NCI-H2029 treated with DMSO at 0.1 percent for 48 hours (cell line): ENCODE data around the gene TMEM109.

ENCODE experiments used
- DNase-seq: peaks from one replicate; lab custom pipeline; 2025; lab: John Stamatoyannopoulos, UW

The TMEM109 gene

GRCh38 chr11:60925868-60926267 lies 11.9 kb downstream of the TMEM109 start:
- DNase-seq: no peak

- DNase-seq: no peak
Measured at GRCh38 chr11:60926500-60926899, 12.5 kb downstream of the TMEM109 start.

GRCh38 chr11:60927061-60927592 lies 13.2 kb downstream of the TMEM109 start:
- no peak for DNase-seq

- DNase-seq: no peak
Measured at GRCh38 chr11:60927600-60927999, 13.6 kb downstream of the TMEM109 start.

DNA sequence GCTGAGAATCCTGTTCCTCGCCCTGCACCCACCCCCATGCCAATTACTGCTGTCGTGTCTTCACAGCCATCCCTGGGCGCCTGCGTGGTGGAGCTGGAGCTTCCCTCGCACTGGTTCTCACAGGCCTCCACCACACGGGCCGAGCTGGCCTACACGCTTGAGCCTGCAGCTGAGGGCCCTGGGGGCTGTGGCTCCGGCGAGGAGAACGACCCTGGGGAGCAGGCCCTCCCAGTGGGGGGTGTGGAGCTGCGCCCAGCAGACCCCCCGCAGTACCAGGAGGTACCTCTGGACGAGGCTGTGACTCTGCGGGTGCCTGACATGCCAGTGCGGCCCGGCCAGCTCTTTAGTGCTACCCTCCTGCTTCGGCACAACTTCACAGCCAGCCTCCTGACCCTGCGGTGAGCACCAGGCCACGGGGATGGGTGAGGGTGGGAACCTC lies 14.6 kb downstream of the TMEM109 start:
- no peak for DNase-seq

- DNase-seq: no peak
Measured at GRCh38 chr11:60929764-60930163, 15.8 kb downstream of the TMEM109 start.

- DNase-seq: no peak
Measured at GRCh38 chr11:60930394-60930793, 16.4 kb downstream of the TMEM109 start.

GRCh38 chr11:60931917-60932316 lies 18.0 kb downstream of the TMEM109 start:
- DNase-seq: no peak

- no peak for DNase-seq
Measured at GRCh38 chr11:60932605-60933356, 18.8 kb downstream of the TMEM109 start.

DNA sequence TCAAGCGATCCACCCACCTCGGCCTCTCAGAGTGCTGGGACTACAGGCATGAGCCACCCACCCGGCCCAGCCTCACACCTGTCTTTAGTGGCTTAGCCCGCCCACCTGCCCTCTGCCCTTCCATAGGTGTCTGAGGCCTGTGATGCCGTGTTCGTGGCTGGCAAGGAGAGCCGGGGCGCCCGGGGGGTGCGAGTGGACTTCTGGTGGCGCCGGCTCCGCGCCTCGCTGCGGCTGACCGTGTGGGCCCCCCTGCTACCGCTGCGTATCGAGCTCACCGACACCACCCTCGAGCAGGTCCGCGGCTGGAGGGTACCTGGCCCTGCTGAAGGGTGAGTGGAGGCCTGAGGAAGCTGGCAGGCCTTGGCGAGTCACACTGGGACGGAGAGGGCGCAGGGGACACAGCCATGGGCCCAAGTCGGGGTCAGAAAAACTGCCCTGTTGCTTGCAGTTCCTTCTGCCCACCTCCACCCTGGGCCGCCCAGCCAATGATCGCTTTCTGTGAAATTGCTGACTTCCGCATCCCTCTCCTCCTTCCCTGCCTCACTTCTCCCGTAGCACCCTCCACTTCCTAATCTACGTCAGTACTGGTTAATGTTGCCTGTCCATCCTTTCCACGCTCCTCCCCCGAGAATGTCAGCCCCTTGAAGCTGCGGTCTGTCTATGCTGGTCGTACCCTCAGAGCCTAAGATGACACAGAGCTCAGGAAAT lies 19.6 kb downstream of the TMEM109 start:
- DNase-seq: no peak

- DNase-seq: no peak
Measured at GRCh38 chr11:60934124-60934789, 20.3 kb downstream of the TMEM109 start.

- DNase-seq: no peak
Measured at GRCh38 chr11:60934790-60935605, 21.0 kb downstream of the TMEM109 start.

- DNase-seq: no peak
Measured at GRCh38 chr11:60935676-60936442, 21.9 kb downstream of the TMEM109 start.

DNA sequence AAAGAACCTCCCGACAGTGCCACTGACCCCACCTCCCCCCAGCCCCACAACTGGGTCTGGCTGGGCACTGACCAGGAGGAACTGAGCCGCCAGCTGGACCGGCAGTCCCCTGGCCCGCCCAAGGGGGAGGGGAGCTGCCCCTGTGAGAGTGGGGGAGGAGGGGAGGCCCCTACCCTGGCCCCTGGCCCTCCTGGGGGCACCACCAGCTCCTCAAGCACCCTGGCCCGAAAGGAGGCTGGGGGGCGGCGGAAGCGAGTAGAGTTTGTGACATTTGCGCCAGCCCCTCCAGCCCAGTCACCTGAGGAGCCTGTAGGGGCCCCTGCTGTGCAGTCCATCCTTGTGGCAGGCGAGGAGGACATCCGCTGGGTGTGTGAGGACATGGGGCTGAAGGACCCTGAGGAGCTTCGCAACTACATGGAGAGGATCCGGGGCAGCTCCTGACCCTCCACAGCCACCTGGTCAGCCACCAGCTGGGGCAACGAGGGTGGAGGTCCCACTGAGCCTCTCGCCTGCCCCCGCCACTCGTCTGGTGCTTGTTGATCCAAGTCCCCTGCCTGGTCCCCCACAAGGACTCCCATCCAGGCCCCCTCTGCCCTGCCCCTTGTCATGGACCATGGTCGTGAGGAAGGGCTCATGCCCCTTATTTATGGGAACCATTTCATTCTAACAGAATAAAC lies 22.6 kb downstream of the TMEM109 start:
- no peak for DNase-seq

DNA sequence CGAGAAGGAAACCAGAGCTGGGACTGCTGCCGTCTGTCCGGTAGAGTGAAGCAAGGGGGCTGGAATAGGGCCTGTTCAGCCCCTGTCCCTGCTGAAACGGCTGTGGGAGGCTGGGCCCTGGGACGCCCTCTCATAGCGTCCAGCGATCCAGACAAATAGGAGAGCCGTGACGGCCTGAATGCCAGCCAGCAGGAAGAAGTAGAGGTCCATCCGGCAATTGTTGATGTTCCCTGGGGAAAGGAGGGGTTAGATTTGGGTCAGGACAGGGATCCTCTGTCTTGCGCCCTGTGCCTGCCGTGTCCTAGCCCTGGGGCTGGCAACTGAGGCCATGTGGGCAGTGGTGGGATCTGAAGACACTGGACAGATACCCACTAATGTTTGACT lies 23.2 kb downstream of the TMEM109 start:
- DNase-seq: no peak

DNA sequence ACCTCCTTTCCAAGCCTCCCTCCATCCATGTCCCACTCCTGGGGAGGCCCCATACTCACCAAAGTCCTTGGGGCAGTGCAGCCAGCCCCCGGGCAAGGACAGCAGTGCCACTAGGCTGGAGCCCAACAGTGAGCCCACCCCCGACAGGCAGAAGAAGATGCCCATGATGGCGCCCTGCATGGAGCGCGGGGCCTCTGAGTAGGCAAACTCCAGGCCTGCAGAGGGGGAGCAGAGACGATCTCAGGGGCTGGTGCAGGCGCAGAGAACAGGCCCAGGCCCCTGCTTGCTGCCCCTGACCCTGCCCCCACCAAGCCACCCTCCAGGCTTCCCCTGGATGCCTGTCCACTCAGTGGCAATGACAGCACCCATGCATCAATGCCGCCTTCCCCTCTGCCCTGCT lies 23.9 kb downstream of the TMEM109 start:
- DNase-seq: no peak

- DNase-seq: no peak
Measured at GRCh38 chr11:60938500-60938899, 24.5 kb downstream of the TMEM109 start.

GRCh38 chr11:60939301-60939700 lies 25.3 kb downstream of the TMEM109 start:
- DNase-seq: no peak

- no peak for DNase-seq
Measured at GRCh38 chr11:60939855-60940254, 25.9 kb downstream of the TMEM109 start.

GRCh38 chr11:60941371-60942119 lies 27.6 kb downstream of the TMEM109 start:
- no peak for DNase-seq
